ENCODE data around the gene DDX60.

DNA sequence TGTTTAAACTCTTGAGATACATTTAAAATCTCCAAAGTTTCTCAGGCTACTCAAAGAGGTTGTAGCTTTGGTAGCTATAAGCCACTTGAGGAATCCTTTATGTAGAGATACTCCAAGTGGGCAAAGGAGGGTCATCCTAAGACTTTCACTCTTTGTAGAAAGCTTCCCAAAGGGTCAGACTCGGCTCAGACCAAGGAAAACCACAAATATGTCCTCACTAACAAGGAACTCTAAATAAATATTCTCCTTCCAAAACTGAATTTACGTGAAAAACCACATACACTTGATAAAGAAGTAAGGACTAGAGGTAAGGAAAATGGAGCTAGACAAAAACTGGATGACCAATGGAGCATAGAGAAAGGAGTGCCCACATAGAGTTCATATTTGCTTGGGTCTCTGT lies 41.7 kb upstream of the DDX60 start:
- TF ChIP-seq, protein P1, sequence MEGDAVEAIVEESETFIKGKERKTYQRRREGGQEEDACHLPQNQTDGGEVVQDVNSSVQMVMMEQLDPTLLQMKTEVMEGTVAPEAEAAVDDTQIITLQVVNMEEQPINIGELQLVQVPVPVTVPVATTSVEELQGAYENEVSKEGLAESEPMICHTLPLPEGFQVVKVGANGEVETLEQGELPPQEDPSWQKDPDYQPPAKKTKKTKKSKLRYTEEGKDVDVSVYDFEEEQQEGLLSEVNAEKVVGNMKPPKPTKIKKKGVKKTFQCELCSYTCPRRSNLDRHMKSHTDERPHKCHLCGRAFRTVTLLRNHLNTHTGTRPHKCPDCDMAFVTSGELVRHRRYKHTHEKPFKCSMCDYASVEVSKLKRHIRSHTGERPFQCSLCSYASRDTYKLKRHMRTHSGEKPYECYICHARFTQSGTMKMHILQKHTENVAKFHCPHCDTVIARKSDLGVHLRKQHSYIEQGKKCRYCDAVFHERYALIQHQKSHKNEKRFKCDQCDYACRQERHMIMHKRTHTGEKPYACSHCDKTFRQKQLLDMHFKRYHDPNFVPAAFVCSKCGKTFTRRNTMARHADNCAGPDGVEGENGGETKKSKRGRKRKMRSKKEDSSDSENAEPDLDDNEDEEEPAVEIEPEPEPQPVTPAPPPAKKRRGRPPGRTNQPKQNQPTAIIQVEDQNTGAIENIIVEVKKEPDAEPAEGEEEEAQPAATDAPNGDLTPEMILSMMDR (conservative IDR thresholded peaks at IDR 0.05; ENCODE audit: low read depth, low read length), result no peak
- no peak for TF ChIP-seq EZH2 (IDR thresholded peaks at IDR 0.05; ENCODE audit: borderline replicate concordance, low read depth, low read length, poor library complexity, severe bottlenecking)

Measured in A673 (cell line).